Gastroesophageal sphincter (tissue), 3 donors: ENCODE data around the gene TCF7L2.

ENCODE experiments used
- CTCF ChIP-seq, 4 experiments: fragments of 200-600 bp in 2 of 4; fragments of 450-650 bp in 2 of 4; sonication (generic) in 1 of 4; IDR thresholded peaks; one replicate each; pipeline ENCODE4 v1.5.1; 2017 to 2019; ENCODE audit warnings: antibody characterized with exemption in 4 of 4, mild to moderate bottlenecking in 2 of 4, moderate library complexity in 2 of 4
- EP300 ChIP-seq: sonication (generic); formaldehyde crosslinking; IDR thresholded peaks from one replicate; pipeline ENCODE4 v1.6.1; 2017; ENCODE audit warnings: antibody characterized with exemption, mild to moderate bottlenecking
- POLR2A ChIP-seq, 2 donors: fragments of 450-650 bp; IDR thresholded peaks; one replicate each; pipeline ENCODE4 v1.6.1; 2017; ENCODE audit warnings: antibody characterized with exemption in 2 of 2, mild to moderate bottlenecking in 2 of 2, moderate library complexity in 1 of 2
- POLR2AphosphoS5 ChIP-seq: sonication (generic); formaldehyde crosslinking; IDR thresholded peaks from one replicate; pipeline ENCODE4 v1.6.1; 2017; ENCODE audit warnings: antibody characterized with exemption

- TF ChIP-seq CTCF (IDR thresholded peaks at IDR 0.05) (no peak), EP300 (no peak), POLR2AphosphoS5 (no peak), POLR2A (IDR thresholded peaks at IDR 0.05) (no peak)
Observed at GRCh38 chr10:113202011-113202410, 252.0 kb downstream of the TCF7L2 start.
